ENCODE results near the gene AK1. TPM values are rescaled to one million over a fixed set of nuclear protein-coding genes. Genes with fewer than 3 reads are reported as not detected.
"Not testable (repeated sequence)": the region's sequence is repeated elsewhere in the genome, so short reads cannot be mapped to it uniquely, and the experiment has no call there.

The AK1 gene
- total RNA-seq, 1 donor from 2014 or later, result 64.5 TPM

DNA sequence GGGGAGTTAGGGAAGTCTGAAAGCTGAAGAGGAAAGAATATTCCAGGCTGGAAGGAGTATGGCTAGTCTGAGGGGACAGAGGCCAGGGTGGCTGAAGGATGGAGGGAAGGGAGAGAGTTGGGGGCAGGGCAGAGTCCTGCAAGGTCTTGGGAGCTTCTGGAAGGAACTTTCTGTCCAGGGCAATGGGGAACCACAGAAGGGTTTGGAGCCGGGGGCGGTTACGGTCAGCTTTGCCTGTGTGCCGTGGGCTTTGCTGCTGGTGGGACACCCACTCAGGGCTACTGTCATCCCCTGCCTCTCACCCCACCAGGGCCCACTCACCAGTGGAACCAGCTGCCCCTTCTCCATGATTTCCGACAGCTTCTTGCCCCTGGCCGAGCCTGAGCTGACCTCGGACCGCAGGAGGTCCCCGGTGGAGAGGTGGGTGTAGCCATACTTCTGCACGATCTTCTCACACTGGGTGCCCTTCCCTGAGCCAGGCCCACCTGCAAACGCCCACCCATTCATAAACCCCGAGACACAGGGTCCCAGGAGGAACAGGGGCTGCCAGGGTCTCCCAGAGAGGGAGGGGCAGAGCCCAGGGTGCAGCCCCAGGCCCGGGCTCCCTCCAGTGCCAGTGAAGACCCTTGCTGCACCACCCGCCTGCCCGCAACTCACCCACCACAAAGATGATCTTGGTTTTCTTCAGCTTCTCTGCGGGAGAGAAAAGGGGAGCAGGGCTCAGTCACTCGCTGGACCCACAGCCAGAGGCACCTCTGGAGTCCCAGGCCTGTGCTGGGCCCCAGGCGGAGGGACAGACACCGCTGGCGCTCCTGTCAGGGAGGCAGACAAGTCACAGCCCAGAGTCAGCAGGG, 4.9 kb downstream of the AK1 start:
- Histone ChIP-seq H3K36me3 (peaks cover 14 to 44% of the 10 kb centered on the region in 2 donors), H3K9me3 (no peaks in the 10 kb centered on the region), H3K27ac (peak overlapping the region; percentile 76 to 80), H3K4me3 (no peak overlapping the region), H3K27me3 (no peaks in the 10 kb centered on the region), H3K4me1 (peaks cover 21 to 39% of the 10 kb centered on the region in 2 donors)
- intact Hi-C loops (cut with DNase I), result loop anchor here (5.0 kb wide), 1 partner anchor 70 kb away; the partner anchor contains the start of gene FPGS
- no peak for DNase-seq (ENCODE audit: low spot score in 2 of 2)
- TF ChIP-seq, protein P1, sequence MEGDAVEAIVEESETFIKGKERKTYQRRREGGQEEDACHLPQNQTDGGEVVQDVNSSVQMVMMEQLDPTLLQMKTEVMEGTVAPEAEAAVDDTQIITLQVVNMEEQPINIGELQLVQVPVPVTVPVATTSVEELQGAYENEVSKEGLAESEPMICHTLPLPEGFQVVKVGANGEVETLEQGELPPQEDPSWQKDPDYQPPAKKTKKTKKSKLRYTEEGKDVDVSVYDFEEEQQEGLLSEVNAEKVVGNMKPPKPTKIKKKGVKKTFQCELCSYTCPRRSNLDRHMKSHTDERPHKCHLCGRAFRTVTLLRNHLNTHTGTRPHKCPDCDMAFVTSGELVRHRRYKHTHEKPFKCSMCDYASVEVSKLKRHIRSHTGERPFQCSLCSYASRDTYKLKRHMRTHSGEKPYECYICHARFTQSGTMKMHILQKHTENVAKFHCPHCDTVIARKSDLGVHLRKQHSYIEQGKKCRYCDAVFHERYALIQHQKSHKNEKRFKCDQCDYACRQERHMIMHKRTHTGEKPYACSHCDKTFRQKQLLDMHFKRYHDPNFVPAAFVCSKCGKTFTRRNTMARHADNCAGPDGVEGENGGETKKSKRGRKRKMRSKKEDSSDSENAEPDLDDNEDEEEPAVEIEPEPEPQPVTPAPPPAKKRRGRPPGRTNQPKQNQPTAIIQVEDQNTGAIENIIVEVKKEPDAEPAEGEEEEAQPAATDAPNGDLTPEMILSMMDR (IDR thresholded peaks at IDR 0.05), result no peak

DNA sequence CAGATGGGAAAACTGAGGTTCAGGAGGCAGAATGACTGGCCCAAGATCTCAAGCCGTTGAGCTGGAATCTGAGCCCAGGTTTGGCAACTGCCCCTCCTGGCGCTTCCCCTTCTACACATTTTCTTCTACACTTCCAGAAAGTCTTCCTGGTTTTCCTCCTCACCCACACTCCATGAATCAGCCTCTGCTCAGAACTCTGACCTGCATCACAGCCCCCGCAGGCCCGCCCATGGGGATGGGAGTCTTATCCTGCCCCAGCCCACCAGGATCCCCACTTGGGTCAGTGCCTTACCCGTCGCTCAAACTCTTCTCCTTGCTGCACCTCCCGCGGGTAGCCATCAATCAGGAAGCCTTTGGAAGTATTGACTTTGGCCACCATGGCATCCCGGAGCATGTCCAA, 5.9 kb downstream of the AK1 start:
- H3K27me3 ChIP-seq, result no peaks in the 10 kb centered on the region
- TF ChIP-seq, protein P1 (IDR thresholded peaks at IDR 0.05), result no peak
- no peak overlapping the region for H3K4me3 ChIP-seq
- peaks cover 21 to 33% of the 10 kb centered on the region in 2 donors for H3K4me1 ChIP-seq
- H3K9me3 ChIP-seq, result no peaks in the 10 kb centered on the region
- H3K27ac ChIP-seq, result no peak overlapping the region
- peaks cover 19 to 51% of the 10 kb centered on the region in 2 donors for H3K36me3 ChIP-seq
- no peak for DNase-seq (ENCODE audit: low spot score in 2 of 2)
- intact Hi-C loops (cut with DNase I), result loop anchor here (2.0 to 5.0 kb wide), 3 partner anchors 43 to 137 kb away; partner anchors contain the start of genes FPGS and TOR2A

DNA sequence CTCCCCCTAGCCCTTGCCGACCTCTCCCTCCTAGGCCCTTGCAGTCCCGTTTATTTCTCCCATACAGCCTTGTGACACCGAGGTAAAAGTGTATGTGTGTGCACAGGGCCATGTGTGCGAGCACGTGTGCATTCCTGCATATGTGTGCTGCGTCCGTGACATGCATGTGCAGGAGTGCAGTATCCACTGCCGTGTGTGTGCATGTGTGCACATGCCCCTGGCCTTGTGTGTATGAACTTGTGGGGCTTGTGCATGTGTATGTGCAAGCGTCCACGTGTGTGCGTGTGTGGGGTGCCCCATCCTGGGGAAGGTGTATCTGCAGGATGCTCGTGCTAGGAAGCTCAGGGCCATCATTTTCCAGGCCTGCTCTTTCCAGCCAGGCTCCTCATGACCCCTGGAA, 6.6 kb downstream of the AK1 start:
- TF ChIP-seq, protein P1 (IDR thresholded peaks at IDR 0.05), result no peak
- H3K27ac ChIP-seq, result no peak overlapping the region
- no peak for DNase-seq (ENCODE audit: low spot score in 2 of 2)
- no peak overlapping the region for H3K4me3 ChIP-seq
- peaks cover 19 to 54% of the 10 kb centered on the region in 2 donors for H3K36me3 ChIP-seq
- intact Hi-C loops (cut with DNase I), result loop anchor here (2.0 to 5.0 kb wide), 3 partner anchors 42 to 136 kb away; partner anchors contain the start of genes FPGS and TOR2A
- H3K9me3 ChIP-seq, result no peaks in the 10 kb centered on the region
- H3K27me3 ChIP-seq, result no peaks in the 10 kb centered on the region
- H3K4me1 ChIP-seq, result peaks cover 21 to 26% of the 10 kb centered on the region in 2 donors

DNA sequence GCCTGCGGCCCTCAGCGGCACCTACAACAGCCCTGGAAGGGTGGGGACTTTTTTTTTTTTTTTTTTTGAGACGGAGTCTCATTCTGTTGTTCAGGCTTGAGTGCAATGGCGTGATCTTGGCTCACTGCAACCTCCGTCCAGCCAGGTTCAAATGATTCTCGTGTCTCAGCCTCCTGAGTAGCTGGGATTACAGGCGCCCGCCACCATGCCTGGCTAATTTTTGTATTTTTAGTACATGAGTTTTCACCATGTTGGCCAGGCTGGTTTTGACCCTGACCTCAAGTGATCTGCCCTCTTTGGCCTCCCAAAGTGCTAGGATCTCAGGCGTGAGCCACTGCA, 7.4 kb downstream of the AK1 start:
- intact Hi-C loops (cut with DNase I), result loop anchor here (2.0 to 5.0 kb wide), 3 partner anchors 41 to 135 kb away; partner anchors contain the start of genes FPGS and TOR2A

DNA sequence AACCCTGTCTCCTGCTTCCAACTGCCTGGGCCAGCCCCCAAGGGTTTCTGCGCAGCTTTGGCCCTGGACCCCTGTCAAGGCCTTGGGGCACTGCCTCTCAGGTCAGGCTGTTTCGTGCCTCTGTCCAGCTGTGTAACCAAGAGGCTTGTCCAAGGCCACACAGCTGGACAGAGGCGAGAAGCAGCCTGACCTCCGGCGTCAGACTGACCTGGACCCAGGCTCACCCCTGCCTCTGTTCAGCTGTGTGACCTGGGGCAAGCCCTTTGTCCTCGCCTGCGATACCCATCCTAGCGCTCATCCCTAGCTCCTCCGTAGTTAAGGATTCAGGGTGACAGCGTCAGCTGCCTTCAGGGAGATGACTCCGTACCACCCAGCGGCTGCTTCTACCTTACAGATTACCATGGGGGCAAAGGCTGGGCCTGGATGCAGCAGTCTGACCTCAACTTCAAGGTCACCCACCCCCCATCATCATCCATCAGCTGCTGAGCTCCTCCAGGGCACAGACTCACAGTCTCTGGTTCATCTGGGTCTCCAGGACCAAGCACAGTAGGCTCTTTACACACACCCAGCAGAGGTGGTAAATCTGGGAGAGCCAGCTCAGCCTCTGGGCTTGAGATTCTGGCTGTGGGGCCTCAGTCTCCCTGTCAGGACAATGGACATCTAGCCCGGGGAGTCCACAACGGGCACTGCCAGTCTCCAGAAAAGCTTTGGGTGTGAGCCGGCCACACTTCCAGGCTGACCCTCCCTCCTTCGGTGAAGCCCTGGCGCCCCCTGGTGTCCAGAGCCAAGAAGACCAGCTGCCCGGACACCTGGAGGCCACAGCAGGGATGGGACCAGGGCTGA, 7.9 kb downstream of the AK1 start:
- peak; percentile 55 to 93 for DNase-seq (ENCODE audit: low spot score in 2 of 2)
- H3K27me3 ChIP-seq, result no peaks in the 10 kb centered on the region
- no peak overlapping the region for H3K4me3 ChIP-seq
- TF ChIP-seq, protein P1 (IDR thresholded peaks at IDR 0.05), result peak; percentile 84 to 97 (median 88)
- peaks cover 19 to 55% of the 10 kb centered on the region in 2 donors for H3K36me3 ChIP-seq
- intact Hi-C loops (cut with DNase I), result loop anchor here (2.0 to 5.0 kb wide), 3 partner anchors 41 to 135 kb away; partner anchors contain the start of genes FPGS and TOR2A
- peak overlapping the region; percentile 63 to 67 for H3K27ac ChIP-seq
- peaks cover 13% of the 10 kb centered on the region in 2 donors for H3K4me1 ChIP-seq
- no peaks in the 10 kb centered on the region for H3K9me3 ChIP-seq

More for the DNA sequence above, 7.4 kb downstream of the AK1 start:
- not testable (repeated sequence) for H3K4me3 ChIP-seq; H3K27ac ChIP-seq; DNase-seq (ENCODE audit: low spot score in 2 of 2); H3K27me3 ChIP-seq; H3K9me3 ChIP-seq
- H3K36me3 ChIP-seq, result peaks cover 19 to 55% of the 10 kb centered on the region in 2 donors
- TF ChIP-seq, protein P1 (IDR thresholded peaks at IDR 0.05), result peak in 1 of 3 experiments; percentile 2
- H3K4me1 ChIP-seq, result peaks cover 15 to 19% of the 10 kb centered on the region in 2 donors
